GM18861 (cell line): Measurements from ENCODE around the gene PARN.

ENCODE experiments used
- ATAC-seq: cut with Tn5 transposase; IDR thresholded peaks from one replicate; pipeline ENCODE4 v1.9.1; 2021; ENCODE audit not compliant: unreplicated experiment

PARN gene

DNA sequence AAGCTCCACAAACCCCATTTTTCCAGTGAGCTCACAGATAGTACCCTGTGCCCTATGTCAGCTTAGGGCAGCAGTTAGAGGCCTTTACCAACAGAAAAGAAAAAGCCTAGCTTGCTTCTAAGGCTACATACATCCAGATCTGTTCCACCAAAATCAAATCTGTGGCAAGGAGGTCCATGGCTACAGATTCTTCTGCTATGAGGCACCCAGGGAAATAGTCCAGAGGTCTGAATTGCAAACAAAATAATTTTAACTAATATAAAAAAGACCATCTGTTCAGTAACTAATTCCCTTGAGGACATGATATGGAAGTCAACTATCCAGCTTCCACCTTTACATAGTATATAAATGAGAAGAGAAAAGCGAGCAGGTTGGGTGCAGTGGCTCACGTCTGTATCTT is 129.3 kb downstream of the PARN start:
- ATAC-seq: no peak

- ATAC-seq: no peak
Observed at GRCh38 chr16:14499110-14499509, 130.9 kb downstream of the PARN start.

DNA sequence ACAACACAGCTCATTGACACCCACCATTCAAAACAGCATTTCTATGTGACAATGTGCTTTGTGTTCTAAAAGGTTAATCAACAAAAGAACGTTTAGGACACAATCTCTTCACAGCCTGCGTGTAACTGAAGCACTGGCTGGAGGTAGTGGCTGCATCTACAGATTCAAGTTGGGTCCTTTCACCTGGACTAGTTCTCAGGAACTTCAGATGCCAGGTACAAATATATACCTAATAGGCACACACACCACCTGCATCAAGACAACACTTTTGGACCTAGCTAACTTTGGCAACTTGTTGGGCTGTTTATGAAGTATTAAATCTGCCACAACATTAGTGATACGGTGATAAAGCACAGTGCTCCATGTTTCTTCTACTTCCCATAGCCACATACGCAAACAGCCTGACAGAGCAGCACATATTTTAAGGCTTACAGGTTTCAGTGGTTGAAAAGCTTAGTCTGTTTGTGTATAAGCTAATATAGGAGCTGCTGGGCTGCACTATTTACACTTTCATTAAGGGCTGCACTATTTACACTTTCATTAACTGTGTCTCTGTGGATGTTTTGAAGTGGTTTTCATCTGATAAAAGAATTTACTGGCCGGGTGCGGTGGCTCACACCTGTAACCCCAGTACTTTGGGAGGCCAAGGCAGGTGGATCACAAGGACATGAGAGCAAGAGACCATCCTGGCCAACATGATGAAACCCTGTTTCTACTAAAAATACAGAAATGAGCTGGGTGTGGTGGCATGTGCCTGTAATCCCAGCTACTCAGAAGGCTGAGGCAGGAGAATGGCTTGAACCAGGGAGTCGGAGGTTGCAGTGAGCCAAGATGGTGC is 132.6 kb downstream of the PARN start:
- no peak for ATAC-seq

DNA sequence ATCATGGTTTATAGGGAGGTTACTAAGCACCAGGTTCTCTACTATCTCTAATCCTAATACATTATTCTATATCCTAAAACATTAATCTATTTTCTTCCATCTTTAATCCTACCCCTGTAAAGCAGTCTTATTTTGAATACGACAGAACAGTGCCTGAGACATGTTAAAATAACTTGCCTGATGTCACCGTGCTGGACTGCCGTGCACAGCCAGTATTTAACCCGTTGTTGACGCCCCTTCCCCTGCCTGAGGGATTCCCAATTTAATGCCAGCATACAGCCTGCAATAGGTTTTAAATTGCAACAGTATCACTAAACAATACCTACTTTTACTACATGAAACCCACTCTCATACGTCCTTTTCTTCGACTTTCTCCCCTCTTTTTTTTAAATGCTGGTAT is 133.3 kb downstream of the PARN start:
- no peak for ATAC-seq

DNA sequence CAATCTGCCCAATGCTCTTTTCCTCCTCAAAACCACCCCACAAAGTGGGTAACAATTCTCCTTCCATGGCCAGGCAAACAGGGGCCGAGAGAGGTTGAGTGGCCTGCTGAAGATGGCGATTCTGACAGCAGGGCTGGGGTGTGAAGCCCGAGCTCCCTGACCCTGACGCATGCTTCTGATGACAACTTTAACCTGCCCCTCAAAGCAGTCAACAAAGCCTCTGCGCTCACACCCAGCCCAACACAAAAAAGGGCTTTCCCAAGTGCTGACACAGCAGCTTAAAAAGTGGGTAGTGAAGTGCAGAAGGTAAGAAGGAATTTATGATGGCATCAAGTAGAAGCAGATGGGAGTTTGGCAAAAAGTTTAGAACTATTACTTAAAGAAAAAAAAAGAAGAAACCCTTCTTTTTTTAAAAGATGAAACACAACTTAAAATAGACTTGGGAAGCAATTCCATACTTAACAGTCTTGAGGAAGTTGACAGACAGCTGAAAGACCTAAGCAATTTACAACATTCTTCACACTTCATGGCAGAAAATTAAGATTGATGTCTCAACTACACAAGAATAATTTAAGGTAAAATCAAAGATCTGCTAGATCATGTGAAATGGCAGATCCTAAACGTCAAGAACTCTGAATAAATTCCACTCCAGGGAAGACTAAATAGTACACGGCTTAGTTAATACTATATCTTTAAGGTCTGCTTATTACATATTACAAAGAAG is 133.9 kb downstream of the PARN start:
- ATAC-seq: no peak

DNA sequence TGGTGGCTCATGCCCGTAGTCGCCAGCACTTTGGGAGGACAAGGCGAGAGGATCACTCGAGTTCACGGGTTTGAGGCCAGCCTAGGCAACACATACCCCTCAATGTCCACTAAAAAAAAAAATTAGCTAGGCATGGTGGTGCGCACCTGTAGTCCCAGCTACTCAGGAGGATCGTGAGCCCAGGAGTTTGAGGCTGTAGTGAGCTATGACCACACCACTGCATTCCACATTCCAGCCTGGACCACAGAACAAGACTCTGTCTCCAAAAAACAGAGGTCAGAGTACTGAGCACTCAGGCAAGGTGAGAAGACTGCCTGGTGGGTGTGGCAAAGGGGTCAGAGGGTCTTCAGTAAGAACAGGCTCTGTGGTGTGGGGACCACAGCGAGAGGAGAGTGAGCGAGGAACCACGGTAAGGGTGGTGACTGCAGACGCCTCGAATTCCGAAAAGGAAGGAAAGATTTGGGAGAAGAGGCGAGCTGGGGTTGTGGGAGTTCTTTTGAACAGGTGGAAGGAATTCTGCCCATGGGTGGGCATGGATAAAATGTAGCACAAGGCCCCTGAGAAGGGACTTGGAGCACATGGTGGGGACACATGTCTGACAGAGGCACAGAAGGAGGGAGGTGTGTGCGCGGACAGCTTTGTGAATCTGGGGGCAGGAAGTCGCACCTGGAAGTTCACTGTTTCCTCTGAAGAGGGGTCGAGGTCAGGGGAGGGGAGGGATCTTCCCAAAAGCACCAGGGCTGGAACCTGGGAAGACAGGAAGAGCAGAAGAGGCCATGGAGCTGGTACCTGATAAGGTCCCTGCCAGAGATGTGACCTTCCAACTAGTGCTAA is 134.6 kb downstream of the PARN start:
- ATAC-seq: no peak

GRCh38 chr16:14494396-14494966 is 135.6 kb downstream of the PARN start:
- no peak for ATAC-seq

DNA sequence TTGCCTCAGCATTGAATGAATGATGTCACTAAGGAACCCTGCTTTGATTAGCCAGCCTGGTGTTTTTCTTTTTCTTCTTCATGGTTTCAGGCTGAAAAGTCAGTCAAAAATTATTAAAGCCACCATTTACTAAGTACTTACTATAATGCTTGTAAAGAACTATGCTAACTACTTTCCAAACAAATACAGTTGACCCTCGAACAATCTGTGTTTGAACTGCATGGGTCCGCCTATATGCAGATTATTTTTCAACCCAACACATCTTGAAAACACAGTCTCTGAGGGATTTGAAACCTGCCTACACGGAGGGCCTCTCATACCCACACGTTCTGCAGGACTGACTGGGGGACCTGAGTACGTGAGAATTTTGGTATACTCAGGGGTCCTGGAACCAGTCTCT is 136.3 kb downstream of the PARN start:
- ATAC-seq: no peak

- ATAC-seq: no peak
Observed at GRCh38 chr16:14492614-14493013, 137.4 kb downstream of the PARN start.

GRCh38 chr16:14491861-14492529 is 138.1 kb downstream of the PARN start:
- no peak for ATAC-seq

- no peak for ATAC-seq
Observed at GRCh38 chr16:14490235-14490634, 139.8 kb downstream of the PARN start.

GRCh38 chr16:14489460-14489859 is 140.6 kb downstream of the PARN start:
- ATAC-seq: no peak

GRCh38 chr16:14487579-14487978 is 142.5 kb downstream of the PARN start:
- ATAC-seq: no peak

GRCh38 chr16:14486520-14487303 is 143.3 kb downstream of the PARN start:
- ATAC-seq: no peak

GRCh38 chr16:14485811-14486519 is 144.1 kb downstream of the PARN start:
- no peak for ATAC-seq

DNA sequence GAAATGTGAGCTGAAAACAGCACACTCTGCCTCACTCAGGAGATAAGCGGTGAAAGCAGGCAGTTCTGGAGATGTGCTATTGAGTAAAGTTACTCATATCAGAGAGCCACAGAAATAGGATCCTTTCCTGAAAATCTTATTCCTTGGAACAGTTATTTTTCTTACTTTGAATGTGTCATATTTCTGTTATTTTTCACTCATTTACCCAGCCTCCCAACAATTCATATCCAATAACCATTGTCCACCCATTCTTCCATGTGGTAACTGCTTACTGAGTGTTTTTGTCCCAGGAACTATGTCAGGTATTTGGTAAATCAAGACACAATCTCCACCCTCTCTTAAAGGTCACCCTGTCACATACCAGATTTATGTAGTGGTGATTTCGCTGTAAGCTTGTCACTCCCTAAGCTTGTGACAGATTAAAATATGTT is 144.9 kb downstream of the PARN start:
- ATAC-seq: no peak

DNA sequence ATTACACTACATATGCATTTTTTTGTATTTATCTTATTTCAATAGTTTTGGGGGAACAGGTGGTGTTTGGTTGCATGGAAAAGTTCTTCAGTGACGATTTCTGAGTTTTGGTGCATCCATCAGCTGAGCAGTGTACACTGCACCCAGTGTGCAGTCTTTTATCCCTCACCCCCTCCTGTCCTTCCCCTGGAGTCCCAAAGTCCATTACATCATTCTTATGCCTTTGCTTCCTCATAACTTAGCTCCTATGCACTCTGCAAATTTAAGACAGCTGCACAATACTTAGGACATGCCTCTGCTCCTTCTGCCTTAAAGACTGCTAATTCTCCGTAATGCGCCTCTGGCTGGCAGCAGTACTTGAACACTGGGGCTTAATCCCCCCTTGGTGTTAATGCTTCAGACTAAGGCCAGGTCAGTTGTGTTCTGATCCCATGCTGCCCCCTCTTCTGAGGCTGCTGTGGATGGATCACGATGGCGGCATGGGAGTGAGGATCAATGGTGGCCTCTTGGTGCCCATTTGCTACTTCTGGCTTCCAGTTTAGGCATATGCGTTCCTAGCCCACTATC is 146.2 kb downstream of the PARN start:
- no peak for ATAC-seq

DNA sequence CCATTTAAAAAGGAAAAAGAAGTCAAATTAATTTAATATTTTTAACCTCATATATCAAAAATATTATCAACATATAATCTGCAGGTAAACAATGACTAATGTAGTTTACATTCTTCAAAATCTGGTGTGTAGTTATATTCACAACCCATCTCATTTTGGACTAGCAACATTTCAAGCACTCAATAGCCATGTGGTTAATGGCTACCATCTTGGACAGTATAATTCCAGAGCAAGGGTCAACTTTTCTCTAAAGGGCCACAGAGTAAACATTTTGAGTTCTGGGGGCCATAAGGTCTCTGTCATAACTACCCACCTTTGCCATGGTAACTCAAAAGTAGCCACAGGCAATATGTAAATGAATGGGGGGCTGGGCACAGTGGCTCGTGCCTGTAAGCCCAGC is 153.9 kb downstream of the PARN start:
- ATAC-seq: no peak
